NCI-H748 (cell line): ENCODE results near the gene PCGF1.
"Not testable (repeated sequence)": the region's sequence is repeated elsewhere in the genome, so short reads cannot be mapped to it uniquely, and the experiment has no call there.

ENCODE experiments used
- DNase-seq: peaks from one replicate; lab custom pipeline; 2025; ENCODE audit not compliant: unreplicated experiment; lab: John Stamatoyannopoulos, UW

The PCGF1 gene

DNA sequence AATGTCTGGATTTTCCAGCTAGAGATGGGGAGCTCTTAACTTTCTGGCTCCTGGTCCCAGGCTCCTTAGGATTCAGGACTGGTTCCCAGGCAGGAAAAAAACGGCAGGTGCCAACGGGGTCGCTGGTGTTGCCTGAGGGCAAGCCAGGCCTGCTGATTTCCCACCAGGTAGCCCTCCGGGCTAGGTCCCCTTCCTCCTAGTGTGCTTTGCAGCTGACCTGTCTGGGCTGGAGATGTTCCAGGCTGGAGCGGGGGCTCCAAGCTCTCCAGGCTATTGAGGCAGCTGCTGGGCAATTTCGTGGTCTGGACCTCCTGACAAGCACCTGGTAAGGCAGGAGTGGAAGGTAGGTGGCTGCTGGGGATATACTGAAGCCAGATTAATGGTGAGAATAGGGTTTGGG, 33.0 kb downstream of the PCGF1 start:
- no peak for DNase-seq

DNA sequence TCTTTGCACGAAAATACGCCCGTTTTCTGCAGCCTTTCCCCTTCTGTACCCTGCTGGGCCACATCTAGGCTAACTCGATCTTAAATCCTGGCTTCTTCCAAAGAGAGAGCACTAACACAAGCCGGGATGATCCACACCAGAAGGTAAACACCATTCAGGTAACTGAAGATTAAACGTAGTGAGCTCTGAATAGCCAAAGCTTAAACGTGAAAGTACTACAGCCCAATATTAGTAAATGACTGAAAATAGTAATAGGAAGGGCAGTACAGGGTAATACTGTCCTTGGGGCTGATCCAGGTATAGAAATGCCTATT, 34.6 kb downstream of the PCGF1 start:
- DNase-seq: no peak

GRCh38 chr2:74472086-74472944, 35.2 kb downstream of the PCGF1 start, which contains the start of gene MRPL53:
MRPL53 (minus strand) TSS chr2:74472680; CDS start chr2:74472660, 20 bp downstream.
- peak; percentile 91 for DNase-seq

DNA sequence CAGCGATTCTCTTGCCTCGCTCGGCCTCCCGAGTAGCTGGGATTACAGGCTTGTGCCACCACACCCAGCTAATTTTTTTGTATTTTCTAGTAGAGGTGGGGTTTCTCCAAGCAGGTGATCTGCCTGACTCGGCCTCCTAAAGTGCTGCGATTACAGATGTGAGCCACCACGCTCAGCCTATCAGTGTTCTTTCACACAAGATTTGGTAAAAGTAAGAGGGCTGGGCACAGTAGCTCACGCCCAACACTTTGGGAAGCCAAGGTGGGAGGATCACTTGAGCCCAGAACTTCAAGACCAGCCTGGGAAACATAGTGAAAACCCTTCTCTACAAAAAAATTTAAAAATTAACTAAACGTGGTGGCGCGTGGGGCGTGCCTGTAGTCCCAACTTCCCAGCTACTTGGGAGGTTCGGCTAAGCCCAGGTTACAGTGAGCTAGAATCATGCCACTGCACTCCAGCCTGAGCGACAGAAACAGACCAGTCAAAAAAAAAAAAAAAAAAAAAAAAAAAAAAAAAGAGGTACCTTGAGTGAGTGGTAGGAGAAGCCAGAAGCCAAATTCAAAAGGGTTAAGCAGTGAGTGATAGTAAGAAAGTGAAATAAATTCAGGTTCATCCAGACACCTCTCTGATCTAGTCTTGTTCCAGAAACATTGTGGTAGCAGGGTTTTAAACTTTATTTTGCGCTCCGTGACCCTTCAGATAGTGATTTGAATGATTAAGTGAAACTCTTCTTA, 36.0 kb downstream of the PCGF1 start:
- no peak for DNase-seq

- DNase-seq: not testable (repeated sequence)
Measured at GRCh38 chr2:74470742-74471141, 36.8 kb downstream of the PCGF1 start.

GRCh38 chr2:74464406-74464805, 43.1 kb downstream of the PCGF1 start:
- DNase-seq: no peak

DNA sequence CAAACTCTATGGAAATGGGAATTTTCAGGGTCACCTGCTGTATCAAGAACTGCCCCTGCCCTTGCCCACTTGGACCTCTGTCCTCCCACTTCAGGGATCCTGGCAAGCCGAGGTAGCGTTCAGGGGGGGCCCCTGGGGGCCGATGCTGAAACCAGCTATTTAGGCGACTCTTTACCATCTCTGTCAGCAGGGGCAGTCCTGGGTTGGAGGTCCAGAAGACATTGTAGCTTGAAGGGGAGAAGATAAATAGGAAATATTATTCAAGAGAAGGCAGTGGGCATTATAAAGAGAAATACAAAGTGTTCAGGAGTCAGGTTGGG, 44.7 kb downstream of the PCGF1 start:
- DNase-seq: no peak

DNA sequence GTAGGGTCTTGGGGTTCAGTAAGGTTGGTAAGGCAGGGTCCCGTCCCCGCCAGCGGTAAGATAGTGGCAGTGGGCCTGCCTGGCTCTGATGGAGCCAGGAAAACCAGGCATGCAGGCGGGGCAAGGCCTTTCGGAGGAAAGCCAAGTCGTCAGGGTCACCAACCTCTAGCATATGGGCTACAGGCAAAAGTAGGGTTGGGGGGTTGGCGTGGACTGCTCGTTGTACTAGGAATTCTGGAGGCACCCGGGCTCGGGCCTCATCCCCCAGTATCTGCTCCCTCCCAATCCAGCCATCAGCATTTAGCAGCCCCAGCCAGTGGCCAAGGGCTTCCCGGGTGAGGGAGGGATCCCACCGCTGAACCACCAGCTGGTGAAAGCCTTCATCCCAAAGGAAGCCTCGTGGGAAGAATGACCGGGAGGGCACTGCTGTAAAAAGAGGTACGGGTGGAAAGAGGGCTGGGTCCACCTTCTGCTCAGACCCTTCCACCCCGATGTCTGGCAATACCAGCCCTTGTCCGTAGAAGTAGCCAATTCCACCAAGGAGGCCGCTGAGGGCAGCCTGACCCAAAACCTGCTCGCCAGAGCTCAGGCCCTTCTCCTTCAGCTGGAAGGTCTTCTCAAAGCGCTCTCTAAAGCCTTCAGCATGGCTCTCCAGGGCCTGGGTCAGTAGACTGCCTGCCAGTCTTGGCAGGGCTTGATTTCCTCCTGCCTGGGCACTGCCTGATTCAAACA, 45.3 kb downstream of the PCGF1 start:
- DNase-seq: no peak

DNA sequence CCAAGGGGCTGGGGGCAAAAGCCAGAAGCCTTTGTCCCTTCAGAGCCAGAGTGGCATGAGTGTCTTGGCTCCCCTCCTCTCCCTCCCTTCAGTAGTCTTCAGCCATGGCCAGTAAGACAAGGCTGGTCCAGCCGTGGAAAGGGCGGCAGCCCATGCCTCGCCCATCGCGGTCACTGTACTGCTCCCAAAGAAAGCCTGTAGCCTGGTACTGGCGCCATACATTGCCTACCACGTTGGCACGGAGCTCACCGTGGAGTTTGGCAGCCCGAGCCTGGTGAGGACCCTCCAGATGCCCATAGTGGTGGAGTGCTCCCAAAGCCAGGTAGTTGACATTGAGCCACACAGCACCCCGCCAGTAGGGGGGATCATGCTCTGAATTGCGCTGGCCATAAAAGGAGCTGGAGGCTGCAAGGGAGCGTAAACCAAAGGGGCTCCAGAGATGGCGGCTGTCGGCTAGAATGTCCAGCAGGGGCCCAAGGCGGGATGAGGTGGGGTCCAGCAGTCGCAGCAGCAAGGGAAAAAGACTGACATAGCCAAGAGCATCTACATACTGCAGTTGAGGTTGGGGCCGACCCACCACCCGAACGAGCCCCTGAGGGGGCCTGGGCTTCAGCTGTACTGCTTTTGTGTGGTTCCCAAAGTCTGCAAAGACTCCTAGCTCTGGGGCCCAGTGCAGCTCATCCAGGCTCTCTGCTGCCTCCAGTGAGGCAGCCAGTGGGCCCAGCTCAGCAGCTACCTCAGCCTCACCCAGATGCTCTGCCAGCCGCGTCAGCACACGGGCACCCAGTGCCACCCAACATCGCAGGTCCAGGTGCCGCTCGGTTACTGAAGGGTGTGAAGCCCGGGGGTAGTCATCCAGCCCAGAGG, 46.1 kb downstream of the PCGF1 start:
- peak; percentile 6 for DNase-seq

GRCh38 chr2:74460187-74460586, 47.3 kb downstream of the PCGF1 start:
- DNase-seq: not testable (repeated sequence)

DNA sequence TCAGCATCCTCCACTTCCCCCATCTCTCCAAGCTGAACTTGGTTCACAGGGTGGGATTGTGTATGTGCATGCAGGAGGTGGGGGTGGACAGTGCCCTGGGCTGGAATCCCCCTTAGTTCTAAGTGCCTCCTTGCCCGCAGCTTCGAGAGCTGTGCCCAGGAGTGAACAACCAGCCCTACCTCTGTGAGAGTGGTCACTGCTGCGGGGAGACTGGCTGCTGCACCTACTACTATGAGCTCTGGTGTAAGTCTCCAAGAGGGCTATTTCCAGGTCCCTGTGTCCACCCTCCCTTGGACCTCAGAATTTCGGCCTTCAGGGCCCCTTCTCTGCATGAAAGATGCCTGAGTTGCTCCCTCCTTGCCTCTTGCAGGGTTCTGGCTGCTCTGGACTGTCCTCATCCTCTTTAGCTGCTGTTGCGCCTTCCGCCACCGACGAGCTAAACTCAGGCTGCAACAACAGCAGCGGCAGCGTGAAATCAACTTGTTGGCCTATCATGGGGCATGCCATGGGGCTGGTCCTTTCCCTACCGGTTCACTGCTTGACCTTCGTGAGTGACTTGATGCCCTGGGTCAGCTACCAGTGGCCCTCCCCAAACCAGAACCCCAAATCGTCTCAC, 47.9 kb downstream of the PCGF1 start:
- not testable (repeated sequence) for DNase-seq

- peak; percentile 14 for DNase-seq
Measured at GRCh38 chr2:74458938-74459363, 48.5 kb downstream of the PCGF1 start.

- DNase-seq: peak; percentile 99
Measured at GRCh38 chr2:74458132-74458937, 49.2 kb downstream of the PCGF1 start, which contains the start of gene WBP1. WBP1 (plus strand) TSS chr2:74458438; CDS start chr2:74458603, 165 bp downstream.

DNA sequence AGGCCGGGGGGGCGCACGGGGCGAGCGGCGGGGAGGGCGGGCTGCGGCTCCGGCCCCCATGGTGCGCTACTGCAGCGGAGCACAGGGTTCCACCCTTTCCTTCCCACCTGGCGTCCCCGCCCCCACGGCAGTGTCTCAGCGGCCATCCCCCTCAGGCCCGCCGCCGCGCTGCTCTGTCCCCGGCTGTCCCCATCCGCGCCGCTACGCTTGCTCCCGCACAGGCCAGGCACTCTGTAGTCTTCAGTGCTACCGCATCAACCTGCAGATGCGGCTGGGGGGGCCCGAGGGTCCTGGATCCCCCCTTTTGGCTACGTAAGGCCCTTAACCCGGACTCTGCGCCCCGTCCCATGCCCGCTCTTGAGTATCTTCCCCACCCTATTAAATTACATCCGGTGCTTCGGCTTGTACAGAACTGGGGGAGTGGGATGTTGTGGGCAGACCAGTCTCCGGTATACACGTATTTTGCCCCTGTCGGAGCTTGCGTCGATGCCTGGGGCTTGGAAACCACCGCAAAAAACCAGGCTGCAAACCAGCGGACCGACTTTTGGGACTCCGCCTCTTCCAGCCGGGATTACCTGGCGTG, 49.9 kb downstream of the PCGF1 start:
- DNase-seq: peak; percentile 86

DNA sequence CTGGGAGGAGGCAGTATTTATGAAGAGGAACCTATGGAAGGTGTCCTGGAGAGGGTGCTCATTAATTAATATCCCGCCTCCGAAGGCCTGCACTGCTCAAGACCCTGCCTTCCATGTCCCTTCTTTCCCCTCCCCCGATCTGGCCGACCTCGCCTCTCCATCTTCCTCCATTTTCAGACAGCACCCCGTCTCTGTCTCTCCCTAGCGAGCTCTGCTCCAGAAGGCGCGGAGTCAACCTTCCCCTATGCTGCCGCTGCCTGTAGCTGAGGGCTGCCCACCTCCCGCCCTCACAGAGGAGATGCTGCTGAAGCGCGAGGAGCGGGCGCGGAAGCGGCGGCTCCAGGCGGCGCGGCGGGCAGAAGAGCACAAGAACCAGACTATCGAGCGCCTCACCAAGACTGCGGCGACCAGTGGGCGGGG, 50.4 kb downstream of the PCGF1 start:
- DNase-seq: no peak
